Cardiac fibroblast (primary cell): ENCODE results near the gene KANSL1.
A peak's percentile ranks its signal among the peaks of the same experiment; 100 is the strongest.

Source experiments
- DNase-seq, 2 donors: peaks; one replicate each; pipeline versions ENCODE4 v3.0.0 to v3.0.0-alpha.2; 2010; ENCODE audit warnings: low read depth in 2 of 2
- H3K4me3 ChIP-seq, 2 donors: replicated peaks in 1 of 2; 1 replicate in 1 of 2; 2 replicates in 1 of 2; pipeline ENCODE4 v1.5.1; 2011; ENCODE audit warnings: low read depth in 2 of 2, low read length in 2 of 2, mild to moderate bottlenecking in 2 of 2, moderate library complexity in 1 of 2
- TF ChIP-seq, protein P1 (sequence below): IDR thresholded peaks from one replicate; pipeline ENCODE4 v1.5.1; 2011; ENCODE audit warnings: low read depth, mild to moderate bottlenecking, low read length, inconsistent platforms

Gene KANSL1

DNA sequence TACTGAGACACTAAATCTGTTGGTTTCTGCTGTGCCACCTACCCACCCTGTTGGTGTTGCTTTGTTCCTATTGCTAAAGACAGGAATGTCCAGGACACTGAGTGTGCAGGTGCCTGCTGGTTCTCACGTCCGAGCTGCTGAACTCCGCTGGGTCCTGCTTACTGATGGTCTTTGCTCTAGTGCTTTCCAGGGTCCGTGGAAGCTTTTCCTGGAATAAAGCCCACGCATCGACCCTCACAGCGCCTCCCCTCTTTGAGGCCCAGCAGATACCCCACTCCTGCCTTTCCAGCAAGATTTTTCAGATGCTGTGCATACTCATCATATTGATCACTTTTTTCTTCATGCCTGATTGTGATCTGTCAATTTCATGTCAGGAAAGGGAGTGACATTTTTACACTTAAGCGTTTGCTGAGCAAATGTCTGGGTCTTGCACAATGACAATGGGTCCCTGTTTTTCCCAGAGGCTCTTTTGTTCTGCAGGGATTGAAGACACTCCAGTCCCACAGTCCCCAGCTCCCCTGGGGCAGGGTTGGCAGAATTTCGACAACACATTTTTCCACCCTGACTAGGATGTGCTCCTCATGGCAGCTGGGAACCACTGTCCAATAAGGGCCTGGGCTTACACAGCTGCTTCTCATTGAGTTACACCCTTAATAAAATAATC, 179.6 kb downstream of the KANSL1 start:
- DNase-seq = peak; percentile 22 to 64

DNA sequence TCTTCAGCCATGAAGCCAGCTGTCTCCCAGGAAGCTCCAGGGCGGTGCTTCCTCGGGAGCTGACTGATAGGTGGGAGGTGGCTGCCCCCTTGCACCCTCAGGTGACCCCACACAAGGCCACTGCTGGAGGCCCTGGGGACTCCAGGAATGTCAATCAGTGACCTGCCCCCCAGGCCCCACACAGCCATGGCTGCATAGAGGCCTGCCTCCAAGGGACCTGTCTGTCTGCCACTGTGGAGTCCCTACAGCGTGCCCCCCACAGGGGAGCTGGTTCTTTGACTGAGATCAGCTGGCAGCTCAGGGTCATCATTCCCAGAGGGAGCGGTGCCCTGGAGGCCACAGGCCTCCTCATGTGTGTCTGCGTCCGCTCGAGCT, 180.1 kb downstream of the KANSL1 start:
- H3K4me3 ChIP-seq = no peak overlapping the region
- TF ChIP-seq, protein P1, sequence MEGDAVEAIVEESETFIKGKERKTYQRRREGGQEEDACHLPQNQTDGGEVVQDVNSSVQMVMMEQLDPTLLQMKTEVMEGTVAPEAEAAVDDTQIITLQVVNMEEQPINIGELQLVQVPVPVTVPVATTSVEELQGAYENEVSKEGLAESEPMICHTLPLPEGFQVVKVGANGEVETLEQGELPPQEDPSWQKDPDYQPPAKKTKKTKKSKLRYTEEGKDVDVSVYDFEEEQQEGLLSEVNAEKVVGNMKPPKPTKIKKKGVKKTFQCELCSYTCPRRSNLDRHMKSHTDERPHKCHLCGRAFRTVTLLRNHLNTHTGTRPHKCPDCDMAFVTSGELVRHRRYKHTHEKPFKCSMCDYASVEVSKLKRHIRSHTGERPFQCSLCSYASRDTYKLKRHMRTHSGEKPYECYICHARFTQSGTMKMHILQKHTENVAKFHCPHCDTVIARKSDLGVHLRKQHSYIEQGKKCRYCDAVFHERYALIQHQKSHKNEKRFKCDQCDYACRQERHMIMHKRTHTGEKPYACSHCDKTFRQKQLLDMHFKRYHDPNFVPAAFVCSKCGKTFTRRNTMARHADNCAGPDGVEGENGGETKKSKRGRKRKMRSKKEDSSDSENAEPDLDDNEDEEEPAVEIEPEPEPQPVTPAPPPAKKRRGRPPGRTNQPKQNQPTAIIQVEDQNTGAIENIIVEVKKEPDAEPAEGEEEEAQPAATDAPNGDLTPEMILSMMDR = no peak

More for the DNA sequence above, 179.6 kb downstream of the KANSL1 start:
- no peak overlapping the region for H3K4me3 ChIP-seq
- TF ChIP-seq, protein P1 = no peak

DNA sequence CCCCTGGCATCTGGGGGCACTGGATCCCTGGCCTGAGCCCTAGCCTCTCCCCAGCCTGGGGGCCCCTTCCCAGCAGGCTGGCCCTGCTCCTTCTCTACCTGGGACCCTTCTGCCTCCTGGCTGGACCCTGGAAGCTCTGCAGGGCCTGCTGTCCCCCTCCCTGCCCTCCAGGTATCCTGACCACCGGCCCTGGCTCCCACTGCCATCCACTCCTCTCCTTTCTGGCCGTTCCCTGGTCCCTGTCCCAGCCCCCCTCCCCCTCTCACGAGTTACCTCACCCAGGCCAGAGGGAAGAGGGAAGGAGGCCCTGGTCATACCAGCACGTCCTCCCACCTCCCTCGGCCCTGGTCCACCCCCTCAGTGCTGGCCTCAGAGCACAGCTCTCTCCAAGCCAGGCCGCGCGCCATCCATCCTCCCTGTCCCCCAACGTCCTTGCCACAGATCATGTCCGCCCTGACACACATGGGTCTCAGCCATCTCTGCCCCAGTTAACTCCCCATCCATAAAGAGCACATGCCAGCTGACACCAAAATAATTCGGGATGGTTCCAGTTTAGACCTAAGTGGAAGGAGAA, 180.6 kb downstream of the KANSL1 start:
- no peak for DNase-seq
- no peak overlapping the region for H3K4me3 ChIP-seq
- TF ChIP-seq, protein P1 = no peak

More for the DNA sequence above, 180.1 kb downstream of the KANSL1 start:
- DNase-seq = no peak

DNA sequence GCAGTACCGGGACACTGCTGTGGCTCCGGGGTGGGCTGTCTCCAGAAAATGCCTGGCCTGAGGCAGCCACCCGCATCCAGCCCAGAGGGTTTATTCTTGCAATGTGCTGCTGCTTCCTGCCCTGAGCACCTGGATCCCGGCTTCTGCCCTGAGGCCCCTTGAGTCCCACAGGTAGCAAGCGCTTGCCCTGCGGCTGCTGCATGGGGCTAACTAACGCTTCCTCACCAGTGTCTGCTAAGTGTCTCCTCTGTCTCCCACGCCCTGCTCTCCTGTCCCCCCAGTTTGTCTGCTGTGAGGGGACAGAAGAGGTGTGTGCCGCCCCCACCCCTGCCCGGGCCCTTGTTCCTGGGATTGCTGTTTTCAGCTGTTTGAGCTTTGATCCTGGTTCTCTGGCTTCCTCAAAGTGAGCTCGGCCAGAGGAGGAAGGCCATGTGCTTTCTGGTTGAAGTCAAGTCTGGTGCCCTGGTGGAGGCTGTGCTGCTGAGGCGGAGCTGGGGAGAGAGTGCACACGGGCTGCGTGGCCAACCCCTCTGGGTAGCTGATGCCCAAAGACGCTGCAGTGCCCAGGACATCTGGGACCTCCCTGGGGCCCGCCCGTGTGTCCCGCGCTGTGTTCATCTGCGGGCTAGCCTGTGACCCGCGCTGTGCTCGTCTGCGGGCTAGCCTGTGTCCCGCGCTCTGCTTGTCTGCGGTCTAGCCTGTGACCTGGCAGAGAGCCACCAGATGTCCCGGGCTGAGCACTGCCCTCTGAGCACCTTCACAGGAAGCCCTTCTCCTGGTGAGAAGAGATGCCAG, 181.3 kb downstream of the KANSL1 start:
- H3K4me3 ChIP-seq = no peak overlapping the region
- TF ChIP-seq, protein P1 = no peak
- no peak for DNase-seq

GRCh38 chr17:46010597-46011186, 182.5 kb downstream of the KANSL1 start:
- H3K4me3 ChIP-seq = no peak overlapping the region
- TF ChIP-seq, protein P1 = no peak
- no peak for DNase-seq

DNA sequence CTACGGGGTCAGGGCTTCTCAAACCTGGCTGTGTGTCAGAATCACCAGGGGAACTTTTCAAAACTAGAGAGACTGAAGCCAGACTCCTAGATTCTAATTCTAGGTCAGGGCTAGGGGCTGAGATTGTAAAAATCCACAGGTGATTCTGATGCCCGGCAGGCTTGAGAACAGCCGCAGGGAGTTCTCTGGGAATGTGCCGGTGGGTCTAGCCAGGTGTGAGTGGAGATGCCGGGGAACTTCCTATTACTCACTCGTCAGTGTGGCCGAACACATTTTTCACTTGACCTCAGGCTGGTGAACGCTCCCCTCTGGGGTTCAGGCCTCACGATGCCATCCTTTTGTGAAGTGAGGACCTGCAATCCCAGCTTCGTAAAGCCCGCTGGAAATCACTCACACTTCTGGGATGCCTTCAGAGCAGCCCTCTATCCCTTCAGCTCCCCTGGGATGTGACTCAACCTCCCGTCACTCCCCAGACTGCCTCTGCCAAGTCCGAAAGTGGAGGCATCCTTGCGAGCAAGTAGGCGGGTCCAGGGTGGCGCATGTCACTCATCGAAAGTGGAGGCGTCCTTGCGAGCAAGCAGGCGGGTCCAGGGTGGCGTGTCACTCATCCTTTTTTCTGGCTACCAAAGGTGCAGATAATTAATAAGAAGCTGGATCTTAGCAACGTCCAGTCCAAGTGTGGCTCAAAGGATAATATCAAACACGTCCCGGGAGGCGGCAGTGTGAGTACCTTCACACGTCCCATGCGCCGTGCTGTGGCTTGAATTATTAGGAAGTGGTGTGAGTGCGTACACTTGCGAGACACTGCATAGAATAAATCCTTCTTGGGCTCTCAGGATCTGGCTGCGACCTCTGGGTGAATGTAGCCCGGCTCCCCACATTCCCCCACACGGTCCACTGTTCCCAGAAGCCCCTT, 183.3 kb downstream of the KANSL1 start:
- peak in 1 of 2 donors; percentile 91 for DNase-seq
- H3K4me3 ChIP-seq = no peak overlapping the region
- TF ChIP-seq, protein P1 = no peak
